Kidney (tissue), 14 donors: ENCODE measurements around the gene RAD23A. TPM values are rescaled to one million over a fixed set of nuclear protein-coding genes. Genes with fewer than 3 reads are reported as not detected.

Source experiments
- DNase-seq, 5 donors: peaks; one replicate each; pipeline ENCODE4 v3.0.0-alpha.2; 2013 to 2020
- FAIRE-seq: peaks from 2 replicates; lab custom pipeline; 2012; peaks lifted over from hg19 to GRCh38; lab: Jason Lieb, UNC
- H3K27ac ChIP-seq, 2 donors: one replicate each; pipeline ENCODE4 v1.7.0; 2013; ENCODE audit warnings: low read depth in 2 of 2, low read length in 2 of 2, inconsistent platforms in 1 of 2
- H3K27me3 ChIP-seq: one replicate; pipeline ENCODE4 v1.7.1; 2013; ENCODE audit warnings: low read length, inconsistent platforms; ENCODE audit not compliant: control insufficient read depth, insufficient read depth
- H3K36me3 ChIP-seq, 3 donors: one replicate each; pipeline versions ENCODE4 v1.7.0 to v1.7.1; 2013; ENCODE audit warnings: low read length in 3 of 3, control low read depth in 1 of 3, inconsistent platforms in 1 of 3; ENCODE audit not compliant: insufficient read depth in 3 of 3, control insufficient read depth in 2 of 3
- H3K4me1 ChIP-seq, 3 donors: one replicate each; pipeline versions ENCODE4 v1.7.0 to v1.7.1; 2013; ENCODE audit warnings: low read length in 3 of 3, inconsistent platforms in 1 of 3, low read depth in 1 of 3; ENCODE audit not compliant: control insufficient read depth in 2 of 3, insufficient read depth in 2 of 3
- H3K4me3 ChIP-seq, 3 donors: one replicate each; pipeline versions ENCODE4 v1.7.0 to v1.8.1; 2013; ENCODE audit warnings: low read length in 3 of 3, control low read depth in 1 of 3, inconsistent platforms in 1 of 3
- H3K9ac ChIP-seq, 3 donors: one replicate each; pipeline versions ENCODE4 v1.7.0 to v1.7.1; 2013; ENCODE audit warnings: low read length in 3 of 3, control low read depth in 1 of 3, inconsistent platforms in 1 of 3
- H3K9me3 ChIP-seq, 3 donors: one replicate each; pipeline versions ENCODE4 v1.7.0 to v1.7.1; 2013; ENCODE audit warnings: low read length in 3 of 3, control low read depth in 1 of 3, inconsistent platforms in 1 of 3; ENCODE audit not compliant: control insufficient read depth in 2 of 3, insufficient read depth in 1 of 3
- intact Hi-C: fragments of 100-400 bp; cut with DNase I; formaldehyde crosslinking; loops from one replicate; pipeline ENCODE4 v1.11.1; 2022
- polyA plus RNA-seq: library from polyadenylated mRNA; stranded (reverse); fragments of 350-450 nt; fragmentation: Illumina TruSeq; extraction: RNeasy Lipid Tissue Mini Kit (QIAGEN cat#74804); gene quantifications from one replicate; pipeline ENCODE4 v1.2.3, GENCODE V29; 2014; ENCODE audit warnings: low read depth, low replicate concordance; ENCODE audit not compliant: insufficient read depth
- total RNA-seq: library from RNA; stranded (reverse); fragmentation: NEBNext Ultra II Directional; extraction: Animal tissue kit (Norgen Biotek cat#: 25700); gene quantifications from one replicate; pipeline ENCODE4 v1.2.1, GENCODE V29; 2021
- TF ChIP-seq, protein P1 (sequence below): IDR thresholded peaks from 3 replicates; pipeline ENCODE4 v1.5.1; 2012; ENCODE audit warnings: mild to moderate bottlenecking, moderate library complexity, borderline replicate concordance; ENCODE audit not compliant: insufficient read depth; ENCODE audit errors: extremely low read depth
- donor health status: control.
- donor health status: control.
- donor health status: control.
- donor health status: control.
- donor health status: control.
- donor health status: DM: yes; HTN: yes; CAD: no.
- donor health status: Normal renal cell carcinoma (clear cell type).

The RAD23A gene
- total and polyA plus RNA-seq, 2 donors from 2014 or later, result 79.2 to 105 TPM

GRCh38 chr19:12937927-12938778, 7.5 kb upstream of the RAD23A start, which contains the start of gene CALR:
CALR (plus strand) TSS chr19:12938609; CDS start chr19:12938680, 71 bp downstream.
- TF ChIP-seq, protein P1, sequence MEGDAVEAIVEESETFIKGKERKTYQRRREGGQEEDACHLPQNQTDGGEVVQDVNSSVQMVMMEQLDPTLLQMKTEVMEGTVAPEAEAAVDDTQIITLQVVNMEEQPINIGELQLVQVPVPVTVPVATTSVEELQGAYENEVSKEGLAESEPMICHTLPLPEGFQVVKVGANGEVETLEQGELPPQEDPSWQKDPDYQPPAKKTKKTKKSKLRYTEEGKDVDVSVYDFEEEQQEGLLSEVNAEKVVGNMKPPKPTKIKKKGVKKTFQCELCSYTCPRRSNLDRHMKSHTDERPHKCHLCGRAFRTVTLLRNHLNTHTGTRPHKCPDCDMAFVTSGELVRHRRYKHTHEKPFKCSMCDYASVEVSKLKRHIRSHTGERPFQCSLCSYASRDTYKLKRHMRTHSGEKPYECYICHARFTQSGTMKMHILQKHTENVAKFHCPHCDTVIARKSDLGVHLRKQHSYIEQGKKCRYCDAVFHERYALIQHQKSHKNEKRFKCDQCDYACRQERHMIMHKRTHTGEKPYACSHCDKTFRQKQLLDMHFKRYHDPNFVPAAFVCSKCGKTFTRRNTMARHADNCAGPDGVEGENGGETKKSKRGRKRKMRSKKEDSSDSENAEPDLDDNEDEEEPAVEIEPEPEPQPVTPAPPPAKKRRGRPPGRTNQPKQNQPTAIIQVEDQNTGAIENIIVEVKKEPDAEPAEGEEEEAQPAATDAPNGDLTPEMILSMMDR, result no peak
- Histone ChIP-seq H3K4me3 (peak within 1 kb of the TSS; percentile 91 to 96 (median 91)), H3K36me3 (peaks cover 12 to 27% (median 13%) of the 10 kb centered on the region in 3 donors), H3K9ac (peak within 1 kb of the TSS; percentile 91 to 93 (median 93)), H3K9me3 (no peaks in the 10 kb centered on the region), H3K27ac (peak within 1 kb of the TSS; percentile 91 to 92), H3K27me3 (no peaks in the 10 kb centered on the region), H3K4me1 (peaks cover 0 to 27% (median 25%) of the 10 kb centered on the region in 3 donors)
- intact Hi-C loops, result no loop called here
- peak; percentile 97 for FAIRE-seq
- peak; percentile 100 for DNase-seq

DNA sequence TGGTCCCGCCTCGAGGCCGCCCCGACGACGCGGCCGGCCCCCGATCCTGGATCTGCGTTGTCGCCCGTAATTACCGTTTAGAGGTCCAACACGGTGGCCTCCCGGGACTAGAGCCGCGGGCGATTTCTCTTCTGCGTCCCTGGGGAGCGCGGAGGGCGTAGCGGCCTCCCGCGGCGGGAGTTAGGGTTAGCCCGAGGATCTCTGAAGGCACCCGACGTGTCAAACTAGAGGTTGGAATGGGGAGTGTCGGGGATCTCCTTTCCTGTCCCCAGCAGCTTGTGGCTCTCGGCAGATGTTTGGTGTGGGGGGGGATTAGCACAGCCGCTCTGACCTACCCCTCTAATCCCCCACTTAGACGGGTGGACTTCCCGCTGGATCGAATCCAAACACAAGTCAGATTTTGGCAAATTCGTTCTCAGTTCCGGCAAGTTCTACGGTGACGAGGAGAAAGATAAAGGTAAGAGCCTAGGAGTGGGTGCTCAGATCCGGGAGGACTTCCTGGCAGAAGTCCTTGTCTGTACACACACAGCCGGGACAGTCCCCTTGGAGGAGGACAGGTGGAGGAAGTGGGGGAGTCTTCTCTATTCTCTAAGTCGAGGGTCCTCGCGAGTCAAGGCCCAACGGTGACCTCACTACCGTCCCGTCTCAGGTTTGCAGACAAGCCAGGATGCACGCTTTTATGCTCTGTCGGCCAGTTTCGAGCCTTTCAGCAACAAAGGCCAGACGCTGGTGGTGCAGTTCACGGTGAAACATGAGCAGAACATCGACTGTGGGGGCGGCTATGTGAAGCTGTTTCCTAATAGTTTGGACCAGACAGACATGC, 6.7 kb upstream of the RAD23A start:
- Histone ChIP-seq H3K27ac (peak overlapping the region; percentile 91 to 92), H3K9ac (peak overlapping the region; percentile 91 to 93 (median 93)), H3K9me3 (no peaks in the 10 kb centered on the region), H3K4me1 (peaks cover 0 to 33% (median 30%) of the 10 kb centered on the region in 3 donors), H3K27me3 (no peaks in the 10 kb centered on the region), H3K4me3 (peak overlapping the region; percentile 91 to 96 (median 91)), H3K36me3 (peaks cover 15 to 34% (median 18%) of the 10 kb centered on the region in 3 donors)
- TF ChIP-seq, protein P1, result no peak
- DNase-seq (peak; percentile 50 to 78 (median 66)), FAIRE-seq (no peak)
- intact Hi-C loops, result no loop called here

DNA sequence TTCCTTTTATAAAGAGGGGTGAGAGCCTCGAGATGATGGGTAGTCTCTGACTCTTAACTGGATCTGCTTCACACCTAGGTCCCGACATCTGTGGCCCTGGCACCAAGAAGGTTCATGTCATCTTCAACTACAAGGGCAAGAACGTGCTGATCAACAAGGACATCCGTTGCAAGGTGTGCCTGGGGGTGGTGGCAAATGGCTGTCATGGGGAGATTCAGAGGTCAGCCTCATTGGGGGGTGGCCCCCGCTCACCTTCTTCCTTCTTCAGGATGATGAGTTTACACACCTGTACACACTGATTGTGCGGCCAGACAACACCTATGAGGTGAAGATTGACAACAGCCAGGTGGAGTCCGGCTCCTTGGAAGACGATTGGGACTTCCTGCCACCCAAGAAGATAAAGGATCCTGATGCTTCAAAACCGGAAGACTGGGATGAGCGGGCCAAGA, 5.7 kb upstream of the RAD23A start:
- no peaks in the 10 kb centered on the region for H3K27me3 ChIP-seq
- H3K4me3 ChIP-seq, result peak overlapping the region; percentile 22 to 91 (median 91)
- no peaks in the 10 kb centered on the region for H3K9me3 ChIP-seq
- intact Hi-C loops, result no loop called here
- TF ChIP-seq, protein P1, result no peak
- DNase-seq (peak in 1 of 5 donors; percentile 54), FAIRE-seq (no peak)
- H3K9ac ChIP-seq, result peak overlapping the region in 1 of 3 donors; percentile 91
- H3K4me1 ChIP-seq, result peaks cover 0 to 33% (median 26%) of the 10 kb centered on the region in 3 donors
- H3K27ac ChIP-seq, result no peak overlapping the region
- peaks cover 18 to 34% (median 21%) of the 10 kb centered on the region in 3 donors for H3K36me3 ChIP-seq
